ENCODE measurements around the gene ULK4. TPM values are rescaled to one million over a fixed set of nuclear protein-coding genes. Genes with fewer than 3 reads are reported as not detected.
"Not testable (repeated sequence)": the region's sequence is repeated elsewhere in the genome, so short reads cannot be mapped to it uniquely, and the experiment has no call there.

ULK4 gene
- total RNA-seq, 2 donors from 2014 or later = 28.7 to 38.4 TPM

GRCh38 chr3:41565003-41565402 lies 396.9 kb downstream of the ULK4 start:
- DNase-seq (ENCODE audit: low spot score) (no peak), ATAC-seq (ENCODE audit: insufficient number of reproducible peaks, low FRiP score, low read depth) (no peak)
- H3K9me3 ChIP-seq = no peaks in the 10 kb centered on the region
- no peak overlapping the region for H3K27ac ChIP-seq
- H3K36me3 ChIP-seq = no peaks in the 10 kb centered on the region
- no peak overlapping the region for H3K4me3 ChIP-seq
- TF ChIP-seq CTCF (IDR thresholded peaks at IDR 0.05) = no peak
- H3K4me1 ChIP-seq (ENCODE audit: control insufficient read depth in 1 of 2, low read depth in 2 of 2) = no peaks in the 10 kb centered on the region
- H3K27me3 ChIP-seq (replicated peaks; ENCODE audit: insufficient read depth) = no peaks in the 10 kb centered on the region

GRCh38 chr3:41556245-41556644 lies 405.7 kb downstream of the ULK4 start:
- not testable (repeated sequence) for ATAC-seq (ENCODE audit: insufficient number of reproducible peaks, low FRiP score, low read depth); H3K4me3 ChIP-seq; H3K27me3 ChIP-seq (replicated peaks; ENCODE audit: insufficient read depth); H3K9me3 ChIP-seq; H3K36me3 ChIP-seq; H3K4me1 ChIP-seq (ENCODE audit: control insufficient read depth in 1 of 2, low read depth in 2 of 2); H3K27ac ChIP-seq; DNase-seq (ENCODE audit: low spot score)

DNA sequence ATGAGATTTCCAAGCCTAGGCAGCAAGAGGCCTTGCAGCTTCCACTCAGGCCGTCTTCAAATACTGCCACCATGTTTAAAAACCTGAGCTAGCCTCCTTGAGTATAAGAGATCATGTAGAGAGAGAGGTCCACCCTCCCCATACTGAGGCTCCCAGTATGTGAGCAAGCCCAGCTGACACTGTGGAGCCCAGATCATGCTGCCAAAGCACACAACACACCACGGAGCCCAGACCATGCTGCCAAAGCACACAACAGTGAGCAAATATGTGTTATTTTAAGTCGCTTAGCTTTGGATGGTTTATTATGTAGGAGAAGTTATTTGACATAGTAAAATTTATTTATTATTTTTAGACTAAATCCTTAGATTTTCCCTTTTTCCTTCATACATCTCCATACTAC lies 428.9 kb downstream of the ULK4 start:
- H3K27me3 ChIP-seq (replicated peaks; ENCODE audit: insufficient read depth) = no peaks in the 10 kb centered on the region
- TF ChIP-seq CTCF (IDR thresholded peaks at IDR 0.05) = no peak
- H3K9me3 ChIP-seq = no peaks in the 10 kb centered on the region
- no peak for DNase-seq (ENCODE audit: low spot score)
- peaks cover 0 to 5% of the 10 kb centered on the region in 2 donors for H3K4me1 ChIP-seq (ENCODE audit: control insufficient read depth in 1 of 2, low read depth in 2 of 2)
- no peak for ATAC-seq (ENCODE audit: insufficient number of reproducible peaks, low FRiP score, low read depth)
- no peaks in the 10 kb centered on the region for H3K36me3 ChIP-seq
- H3K27ac ChIP-seq = no peak overlapping the region
- H3K4me3 ChIP-seq = no peak overlapping the region

DNA sequence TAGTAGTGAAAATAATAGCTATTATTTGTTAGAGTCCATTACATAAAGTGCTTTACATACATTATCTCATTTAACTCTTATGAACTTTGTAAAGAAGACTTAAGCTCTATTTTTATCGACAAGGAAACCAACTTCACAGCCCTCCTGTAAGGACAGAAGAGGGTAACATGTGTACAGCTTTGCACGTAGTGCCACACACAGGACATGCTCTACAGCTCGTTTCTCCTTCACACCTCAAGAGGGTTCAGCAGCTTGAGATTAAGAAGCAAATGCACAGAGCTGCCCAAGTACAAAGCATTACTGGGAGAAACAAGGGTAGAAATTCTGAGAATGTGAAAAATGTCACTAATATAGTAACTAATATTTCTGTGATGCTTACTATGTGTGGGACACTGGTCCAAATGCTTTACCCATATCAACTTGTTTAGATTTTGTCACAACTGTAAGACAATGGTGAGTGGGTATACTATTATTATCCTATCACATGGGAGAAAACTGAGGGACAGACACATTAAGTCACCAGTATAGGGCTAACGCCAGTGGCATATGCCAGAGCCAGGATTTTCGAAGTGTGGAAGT lies 434.8 kb downstream of the ULK4 start:
- H3K9me3 ChIP-seq = no peaks in the 10 kb centered on the region
- no peak overlapping the region for H3K27ac ChIP-seq
- no peak for DNase-seq (ENCODE audit: low spot score)
- no peak overlapping the region for H3K4me3 ChIP-seq
- no peak for TF ChIP-seq CTCF (IDR thresholded peaks at IDR 0.05)
- H3K4me1 ChIP-seq (ENCODE audit: control insufficient read depth in 1 of 2, low read depth in 2 of 2) = no peaks in the 10 kb centered on the region
- no peak for ATAC-seq (ENCODE audit: insufficient number of reproducible peaks, low FRiP score, low read depth)
- H3K27me3 ChIP-seq (replicated peaks; ENCODE audit: insufficient read depth) = no peaks in the 10 kb centered on the region
- no peaks in the 10 kb centered on the region for H3K36me3 ChIP-seq

GRCh38 chr3:41525303-41526064 lies 436.4 kb downstream of the ULK4 start:
- Histone ChIP-seq H3K36me3 (no peaks in the 10 kb centered on the region), H3K27me3 (replicated peaks; ENCODE audit: insufficient read depth) (no peaks in the 10 kb centered on the region), H3K27ac (no peak overlapping the region), H3K4me1 (ENCODE audit: control insufficient read depth in 1 of 2, low read depth in 2 of 2) (no peaks in the 10 kb centered on the region), H3K9me3 (no peaks in the 10 kb centered on the region), H3K4me3 (no peak overlapping the region)
- DNase-seq (ENCODE audit: low spot score) = no peak
- TF ChIP-seq CTCF (IDR thresholded peaks at IDR 0.05) = no peak
- no peak for ATAC-seq (ENCODE audit: insufficient number of reproducible peaks, low FRiP score, low read depth)
